Suprapubic skin (tissue), 4 donors: Measurements from ENCODE around the gene ATP12A.

Experiments
- CTCF ChIP-seq, 2 donors: fragments of 200-600 bp in 1 of 2; fragments of 450-650 bp in 1 of 2; sonication (generic) in 1 of 2; IDR thresholded peaks; one replicate each; pipeline ENCODE4 v1.5.1; 2016 to 2019; ENCODE audit warnings: antibody characterized with exemption in 2 of 2, mild to moderate bottlenecking in 1 of 2, moderate library complexity in 1 of 2
- POLR2A ChIP-seq, 2 donors: fragments of 450-650 bp; IDR thresholded peaks; one replicate each; pipeline ENCODE4 v1.6.1; 2017; ENCODE audit warnings: antibody characterized with exemption in 2 of 2, mild to moderate bottlenecking in 2 of 2, moderate library complexity in 2 of 2
- POLR2AphosphoS5 ChIP-seq, 3 donors: sonication (generic); formaldehyde crosslinking; IDR thresholded peaks; one replicate each; pipeline ENCODE4 v1.6.1; 2017; ENCODE audit warnings: antibody characterized with exemption in 3 of 3

GRCh38 chr13:24713022-24713421 is 32.8 kb downstream of the ATP12A start:
- TF ChIP-seq CTCF (IDR thresholded peaks at IDR 0.05) (no peak), POLR2A (IDR thresholded peaks at IDR 0.05) (no peak), POLR2AphosphoS5 (IDR thresholded peaks at IDR 0.05) (no peak)
